ENCODE data around the gene SEC14L2.

GRCh38 chr22:30375312-30375849 is 21.4 kb upstream of the SEC14L2 start:
- TF ChIP-seq TAF1 (IDR thresholded peaks at IDR 0.05; ENCODE audit: low read depth) (no peak), CTCF (IDR thresholded peaks at IDR 0.05; ENCODE audit: poor library complexity, severe bottlenecking) (no peak), POLR2AphosphoS5 (IDR thresholded peaks at IDR 0.05) (no peak), EZH2 (IDR thresholded peaks at IDR 0.05; ENCODE audit: borderline replicate concordance, insufficient read depth, low read length, poor library complexity, severe bottlenecking) (no peak), RAD21 (conservative IDR thresholded peaks at IDR 0.05) (no peak), EP300 (conservative IDR thresholded peaks at IDR 0.05; ENCODE audit: poor library complexity, severe bottlenecking) (no peak), REST (IDR thresholded peaks at IDR 0.05; ENCODE audit: borderline replicate concordance) (no peak), MXI1 (conservative IDR thresholded peaks at IDR 0.05; ENCODE audit: poor library complexity, severe bottlenecking) (no peak)
